ENCODE results near the gene VLDLR.

Gene VLDLR

GRCh38 chr9:2601785-2602378 is 19.7 kb upstream of the VLDLR start:
- H3K36me3 ChIP-seq (ENCODE audit: control insufficient read depth in 5 of 5, insufficient read depth in 5 of 5, low read length in 5 of 5), result no peaks in the 10 kb centered on the region
- no peak overlapping the region for H3K4me3 ChIP-seq (ENCODE audit: low read depth in 1 of 5, low read length in 5 of 5)
- H3K27me3 ChIP-seq (ENCODE audit: control insufficient read depth in 5 of 5, insufficient read depth in 4 of 5, low read length in 5 of 5), result no peaks in the 10 kb centered on the region
- H3K27ac ChIP-seq (ENCODE audit: low read depth, low read length), result no peak overlapping the region
- H3K4me1 ChIP-seq (ENCODE audit: control insufficient read depth in 5 of 5, insufficient read depth in 5 of 5, low read length in 5 of 5), result peaks cover 0 to 11% (median 3%) of the 10 kb centered on the region in 5 donors
- no peak overlapping the region for H3K9ac ChIP-seq (ENCODE audit: low read length in 5 of 5)
- no peaks in the 10 kb centered on the region for H3K9me3 ChIP-seq (ENCODE audit: control insufficient read depth in 5 of 5, low read length in 5 of 5)

DNA sequence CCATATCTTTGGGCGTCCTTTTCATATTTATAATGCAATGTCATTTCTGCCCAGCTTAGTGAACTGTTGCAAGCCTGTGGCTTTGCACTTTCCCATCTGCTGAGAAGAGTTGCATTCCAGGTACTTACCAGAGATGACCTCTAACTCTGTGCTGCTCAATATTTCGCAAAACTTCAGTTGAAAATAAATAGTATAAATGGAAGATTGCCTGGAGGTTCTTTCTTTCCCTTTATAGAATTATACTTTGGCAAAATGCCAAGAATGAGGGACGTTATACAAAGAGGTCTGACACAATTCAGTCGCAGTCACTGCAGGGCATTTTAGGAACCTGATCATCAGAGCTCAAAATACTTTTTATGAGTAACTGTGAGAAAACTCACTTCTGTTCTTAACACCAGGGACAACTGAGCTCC is 18.9 kb upstream of the VLDLR start:
- Histone ChIP-seq H3K4me1 (ENCODE audit: control insufficient read depth in 5 of 5, insufficient read depth in 5 of 5, low read length in 5 of 5) (peaks cover 0 to 9% (median 2%) of the 10 kb centered on the region in 5 donors), H3K27ac (ENCODE audit: low read depth, low read length) (no peak overlapping the region), H3K4me3 (ENCODE audit: low read depth in 1 of 5, low read length in 5 of 5) (no peak overlapping the region), H3K27me3 (ENCODE audit: control insufficient read depth in 5 of 5, insufficient read depth in 4 of 5, low read length in 5 of 5) (no peaks in the 10 kb centered on the region), H3K36me3 (ENCODE audit: control insufficient read depth in 5 of 5, insufficient read depth in 5 of 5, low read length in 5 of 5) (no peaks in the 10 kb centered on the region), H3K9me3 (ENCODE audit: control insufficient read depth in 5 of 5, low read length in 5 of 5) (no peaks in the 10 kb centered on the region), H3K9ac (ENCODE audit: low read length in 5 of 5) (no peak overlapping the region)

DNA sequence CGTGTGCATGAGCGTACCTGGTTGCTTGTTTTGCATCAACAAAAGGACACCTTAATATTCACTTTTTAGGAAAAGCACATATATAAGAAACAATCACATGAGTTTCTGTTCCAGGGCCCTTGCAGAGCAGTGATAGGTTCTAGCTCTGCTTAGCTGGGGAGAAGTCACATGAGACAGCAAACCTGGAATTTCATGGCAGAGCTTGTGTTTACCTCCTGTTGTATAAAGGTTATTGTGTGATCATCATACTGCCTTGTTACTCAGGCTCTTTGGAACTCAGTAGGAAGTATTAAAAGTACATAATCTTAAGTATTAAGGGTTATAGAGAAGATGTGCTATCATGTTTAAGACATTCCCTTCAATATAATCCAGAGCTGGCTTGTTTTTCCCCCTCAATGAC is 18.0 kb upstream of the VLDLR start:
- Histone ChIP-seq H3K27me3 (ENCODE audit: control insufficient read depth in 5 of 5, insufficient read depth in 4 of 5, low read length in 5 of 5) (no peaks in the 10 kb centered on the region), H3K36me3 (ENCODE audit: control insufficient read depth in 5 of 5, insufficient read depth in 5 of 5, low read length in 5 of 5) (no peaks in the 10 kb centered on the region), H3K4me3 (ENCODE audit: low read depth in 1 of 5, low read length in 5 of 5) (no peak overlapping the region), H3K9me3 (ENCODE audit: control insufficient read depth in 5 of 5, low read length in 5 of 5) (no peaks in the 10 kb centered on the region), H3K4me1 (ENCODE audit: control insufficient read depth in 5 of 5, insufficient read depth in 5 of 5, low read length in 5 of 5) (peaks cover 0 to 7% (median 0%) of the 10 kb centered on the region in 5 donors), H3K27ac (ENCODE audit: low read depth, low read length) (no peak overlapping the region), H3K9ac (ENCODE audit: low read length in 5 of 5) (no peak overlapping the region)

- H3K9ac ChIP-seq (ENCODE audit: low read length in 5 of 5), result no peak overlapping the region
- no peaks in the 10 kb centered on the region for H3K27me3 ChIP-seq (ENCODE audit: control insufficient read depth in 5 of 5, insufficient read depth in 4 of 5, low read length in 5 of 5)
- H3K4me3 ChIP-seq (ENCODE audit: low read depth in 1 of 5, low read length in 5 of 5), result no peak overlapping the region
- no peak overlapping the region for H3K27ac ChIP-seq (ENCODE audit: low read depth, low read length)
- no peaks in the 10 kb centered on the region for H3K36me3 ChIP-seq (ENCODE audit: control insufficient read depth in 5 of 5, insufficient read depth in 5 of 5, low read length in 5 of 5)
- no peaks in the 10 kb centered on the region for H3K9me3 ChIP-seq (ENCODE audit: control insufficient read depth in 5 of 5, low read length in 5 of 5)
- no peaks in the 10 kb centered on the region for H3K4me1 ChIP-seq (ENCODE audit: control insufficient read depth in 5 of 5, insufficient read depth in 5 of 5, low read length in 5 of 5)
Observed at GRCh38 chr9:2605246-2605645, 16.3 kb upstream of the VLDLR start.

DNA sequence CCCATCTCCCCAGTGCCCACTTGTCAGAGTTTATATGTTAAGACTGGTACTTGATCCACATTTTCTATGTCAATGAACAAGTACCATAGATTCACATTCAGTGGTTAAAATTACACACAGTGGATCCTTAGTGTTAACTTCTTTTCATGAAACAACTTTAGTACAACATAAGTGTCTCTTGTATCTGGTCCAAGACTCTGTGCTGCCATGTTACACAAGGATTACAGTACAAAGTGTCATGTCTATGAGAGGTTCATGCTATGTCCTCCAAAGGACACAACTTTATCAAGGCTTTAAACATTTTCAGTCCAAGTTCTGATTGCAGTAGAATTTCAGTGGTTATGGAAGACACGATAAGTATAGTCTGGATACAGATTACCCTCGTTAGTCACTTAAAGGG is 13.3 kb upstream of the VLDLR start:
- Histone ChIP-seq H3K9ac (ENCODE audit: low read length in 5 of 5) (no peak overlapping the region), H3K4me3 (ENCODE audit: low read depth in 1 of 5, low read length in 5 of 5) (no peak overlapping the region), H3K9me3 (ENCODE audit: control insufficient read depth in 5 of 5, low read length in 5 of 5) (no peaks in the 10 kb centered on the region), H3K27me3 (ENCODE audit: control insufficient read depth in 5 of 5, insufficient read depth in 4 of 5, low read length in 5 of 5) (no peaks in the 10 kb centered on the region), H3K4me1 (ENCODE audit: control insufficient read depth in 5 of 5, insufficient read depth in 5 of 5, low read length in 5 of 5) (no peaks in the 10 kb centered on the region), H3K27ac (ENCODE audit: low read depth, low read length) (no peak overlapping the region), H3K36me3 (ENCODE audit: control insufficient read depth in 5 of 5, insufficient read depth in 5 of 5, low read length in 5 of 5) (no peaks in the 10 kb centered on the region)

GRCh38 chr9:2610985-2611384 is 10.6 kb upstream of the VLDLR start:
- no peaks in the 10 kb centered on the region for H3K27me3 ChIP-seq (ENCODE audit: control insufficient read depth in 5 of 5, insufficient read depth in 4 of 5, low read length in 5 of 5)
- no peaks in the 10 kb centered on the region for H3K9me3 ChIP-seq (ENCODE audit: control insufficient read depth in 5 of 5, low read length in 5 of 5)
- no peaks in the 10 kb centered on the region for H3K36me3 ChIP-seq (ENCODE audit: control insufficient read depth in 5 of 5, insufficient read depth in 5 of 5, low read length in 5 of 5)
- no peak overlapping the region for H3K9ac ChIP-seq (ENCODE audit: low read length in 5 of 5)
- no peaks in the 10 kb centered on the region for H3K4me1 ChIP-seq (ENCODE audit: control insufficient read depth in 5 of 5, insufficient read depth in 5 of 5, low read length in 5 of 5)
- H3K27ac ChIP-seq (ENCODE audit: low read depth, low read length), result no peak overlapping the region
- no peak overlapping the region for H3K4me3 ChIP-seq (ENCODE audit: low read depth in 1 of 5, low read length in 5 of 5)

DNA sequence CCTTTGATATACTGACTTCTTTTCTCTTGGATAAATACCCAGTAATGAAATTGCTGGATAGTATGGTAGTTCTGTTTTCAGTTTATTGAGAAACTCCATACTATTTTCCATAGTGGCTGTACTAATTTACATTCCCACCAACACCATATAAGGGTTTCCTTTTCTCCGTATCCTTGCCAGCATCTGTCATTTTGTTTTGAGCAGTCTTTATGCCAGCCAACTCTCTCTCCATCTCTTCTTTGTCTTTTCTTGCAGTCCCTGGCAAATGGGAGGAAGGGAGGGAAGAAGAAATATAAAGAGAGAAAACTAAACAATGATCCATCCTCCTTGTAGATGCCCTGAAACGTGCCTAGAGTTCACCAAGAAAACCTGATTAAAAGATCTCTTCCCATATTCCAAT is 9.6 kb upstream of the VLDLR start:
- Histone ChIP-seq H3K9ac (ENCODE audit: low read length in 5 of 5) (no peak overlapping the region), H3K36me3 (ENCODE audit: control insufficient read depth in 5 of 5, insufficient read depth in 5 of 5, low read length in 5 of 5) (no peaks in the 10 kb centered on the region), H3K27ac (ENCODE audit: low read depth, low read length) (no peak overlapping the region)

GRCh38 chr9:2613730-2614271 is 7.8 kb upstream of the VLDLR start:
- Histone ChIP-seq H3K27ac (ENCODE audit: low read depth, low read length) (no peak overlapping the region), H3K9ac (ENCODE audit: low read length in 5 of 5) (no peak overlapping the region), H3K27me3 (ENCODE audit: control insufficient read depth in 5 of 5, insufficient read depth in 4 of 5, low read length in 5 of 5) (no peaks in the 10 kb centered on the region), H3K9me3 (ENCODE audit: control insufficient read depth in 5 of 5, low read length in 5 of 5) (no peaks in the 10 kb centered on the region), H3K36me3 (ENCODE audit: control insufficient read depth in 5 of 5, insufficient read depth in 5 of 5, low read length in 5 of 5) (no peaks in the 10 kb centered on the region), H3K4me1 (ENCODE audit: control insufficient read depth in 5 of 5, insufficient read depth in 5 of 5, low read length in 5 of 5) (no peaks in the 10 kb centered on the region), H3K4me3 (ENCODE audit: low read depth in 1 of 5, low read length in 5 of 5) (no peak overlapping the region)

More for the DNA sequence above, 9.6 kb upstream of the VLDLR start:
- H3K27me3 ChIP-seq (ENCODE audit: control insufficient read depth in 5 of 5, insufficient read depth in 4 of 5, low read length in 5 of 5), result no peaks in the 10 kb centered on the region
- no peaks in the 10 kb centered on the region for H3K9me3 ChIP-seq (ENCODE audit: control insufficient read depth in 5 of 5, low read length in 5 of 5)
- H3K4me3 ChIP-seq (ENCODE audit: low read depth in 1 of 5, low read length in 5 of 5), result no peak overlapping the region
- no peaks in the 10 kb centered on the region for H3K4me1 ChIP-seq (ENCODE audit: control insufficient read depth in 5 of 5, insufficient read depth in 5 of 5, low read length in 5 of 5)

DNA sequence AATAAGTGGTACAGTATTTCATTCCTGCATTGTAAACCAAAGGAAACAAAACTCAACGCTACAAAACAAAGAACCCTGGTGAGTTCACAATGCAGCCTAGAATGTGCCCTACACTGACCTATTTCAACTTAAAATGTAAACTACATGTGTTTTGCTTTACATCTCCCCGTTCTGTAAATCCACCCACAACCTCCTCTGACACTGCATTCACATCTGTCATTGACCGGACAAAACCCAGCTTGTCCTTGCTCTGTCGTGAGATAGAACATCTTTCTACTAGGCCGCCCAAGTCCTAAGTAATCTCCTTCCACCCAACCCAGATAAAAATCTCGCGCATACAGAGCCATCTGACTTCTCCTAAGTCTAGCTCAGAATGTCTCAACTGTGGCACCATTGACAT is 6.1 kb upstream of the VLDLR start:
- Histone ChIP-seq H3K9ac (ENCODE audit: low read length in 5 of 5) (no peak overlapping the region), H3K27ac (ENCODE audit: low read depth, low read length) (no peak overlapping the region), H3K27me3 (ENCODE audit: control insufficient read depth in 5 of 5, insufficient read depth in 4 of 5, low read length in 5 of 5) (no peaks in the 10 kb centered on the region), H3K4me3 (ENCODE audit: low read depth in 1 of 5, low read length in 5 of 5) (no peak overlapping the region), H3K4me1 (ENCODE audit: control insufficient read depth in 5 of 5, insufficient read depth in 5 of 5, low read length in 5 of 5) (peaks cover 0 to 7% (median 4%) of the 10 kb centered on the region in 5 donors), H3K36me3 (ENCODE audit: control insufficient read depth in 5 of 5, insufficient read depth in 5 of 5, low read length in 5 of 5) (no peaks in the 10 kb centered on the region), H3K9me3 (ENCODE audit: control insufficient read depth in 5 of 5, low read length in 5 of 5) (no peaks in the 10 kb centered on the region)

- no peak overlapping the region for H3K9ac ChIP-seq (ENCODE audit: low read length in 5 of 5)
- peaks cover 0 to 14% (median 11%) of the 10 kb centered on the region in 5 donors for H3K4me1 ChIP-seq (ENCODE audit: control insufficient read depth in 5 of 5, insufficient read depth in 5 of 5, low read length in 5 of 5)
- no peaks in the 10 kb centered on the region for H3K27me3 ChIP-seq (ENCODE audit: control insufficient read depth in 5 of 5, insufficient read depth in 4 of 5, low read length in 5 of 5)
- H3K4me3 ChIP-seq (ENCODE audit: low read depth in 1 of 5, low read length in 5 of 5), result no peak overlapping the region
- H3K36me3 ChIP-seq (ENCODE audit: control insufficient read depth in 5 of 5, insufficient read depth in 5 of 5, low read length in 5 of 5), result no peaks in the 10 kb centered on the region
- H3K27ac ChIP-seq (ENCODE audit: low read depth, low read length), result no peak overlapping the region
- no peaks in the 10 kb centered on the region for H3K9me3 ChIP-seq (ENCODE audit: control insufficient read depth in 5 of 5, low read length in 5 of 5)
Observed at GRCh38 chr9:2616692-2617377, 4.8 kb upstream of the VLDLR start.
